T-helper 1 cell treated with Interleukin-12 subunit alpha and Interleukin-12 subunit beta and Interleukin-4 antibody, amounts not matched to agents 30 ng/mL and 1 ng/mL, for 36 hours (primary cell): ENCODE measurements around the gene PTGDS. TPM values are rescaled to one million over a fixed set of nuclear protein-coding genes. Genes with fewer than 3 reads are reported as not detected.

ENCODE experiments used
- intact Hi-C: fragments of 100-400 bp; cut with micrococcal nuclease; formaldehyde crosslinking; loops from one replicate; pipeline ENCODE4 v1.15.1; 2024
- total RNA-seq: library from RNA; stranded (reverse); gene quantifications from 2 replicates; pipeline ENCODE4 v1.2.3, GENCODE V29; 2022

Gene PTGDS
- 5.2 and 5.3 TPM in 2 replicates for total RNA-seq

GRCh38 chr9:136977223-136977622 is at the start of gene PTGDS:
PTGDS (plus strand) TSS chr9:136977504; CDS start chr9:136977579, 75 bp downstream.
- intact Hi-C loops: no loop called here

- intact Hi-C loops: no loop called here
Measured at GRCh38 chr9:136928591-136928990, 48.7 kb upstream of the PTGDS start.

GRCh38 chr9:136930014-136930413 is 47.3 kb upstream of the PTGDS start:
- intact Hi-C loops: loop anchor here (1.0 kb wide), 1 partner anchor 28 kb away; no protein-coding TSS in a partner anchor

- intact Hi-C loops: no loop called here
Measured at GRCh38 chr9:136931611-136932130, 45.6 kb upstream of the PTGDS start.

GRCh38 chr9:136934277-136934676 is 43.0 kb upstream of the PTGDS start:
- intact Hi-C loops: no loop called here

GRCh38 chr9:136935651-136936050 is 41.7 kb upstream of the PTGDS start:
- intact Hi-C loops: no loop called here

- intact Hi-C loops: no loop called here
Measured at GRCh38 chr9:136936645-136937170, 40.6 kb upstream of the PTGDS start.

- intact Hi-C loops: no loop called here
Measured at GRCh38 chr9:136937186-136938001, 39.9 kb upstream of the PTGDS start.

GRCh38 chr9:136939431-136939995 is 37.8 kb upstream of the PTGDS start:
- intact Hi-C loops: no loop called here

- intact Hi-C loops: no loop called here
Measured at GRCh38 chr9:136939996-136940525, 37.2 kb upstream of the PTGDS start.

- intact Hi-C loops: no loop called here
Measured at GRCh38 chr9:136940526-136941230, 36.6 kb upstream of the PTGDS start.

- intact Hi-C loops: no loop called here
Measured at GRCh38 chr9:136941231-136942111, 35.8 kb upstream of the PTGDS start.

- intact Hi-C loops: no loop called here
Measured at GRCh38 chr9:136942112-136942880, 35.0 kb upstream of the PTGDS start.

- intact Hi-C loops: no loop called here
Measured at GRCh38 chr9:136942881-136943230, 34.4 kb upstream of the PTGDS start.

GRCh38 chr9:136943291-136944211 is 33.8 kb upstream of the PTGDS start:
- intact Hi-C loops: loop anchor here (1.0 kb wide), 8 partner anchors 35 to 152 kb away; partner anchors contain the start of genes MAN1B1, PAXX, PHPT1 and TMEM141

- intact Hi-C loops: loop anchor here (1.0 kb wide), 8 partner anchors 34 to 153 kb away; partner anchors contain the start of genes MAN1B1, PAXX, PHPT1 and TMEM141
Measured at GRCh38 chr9:136944212-136944518, 33.1 kb upstream of the PTGDS start.

- intact Hi-C loops: loop anchor here (1.0 kb wide), 8 partner anchors 34 to 153 kb away; partner anchors contain the start of genes MAN1B1, PAXX, PHPT1 and TMEM141
Measured at GRCh38 chr9:136944519-136945332, 32.6 kb upstream of the PTGDS start, which contains the start of the genes C8G and FBXW5. C8G (plus strand) TSS chr9:136945243; CDS start chr9:136945321, 78 bp downstream. FBXW5 (minus strand) TSS chr9:136944738; CDS start chr9:136944083, 655 bp downstream.
